Epithelial cell of proximal tubule (primary cell): ENCODE measurements around the gene CASP6. TPM values are rescaled to one million over a fixed set of nuclear protein-coding genes. Genes with fewer than 3 reads are reported as not detected.

Source experiments
- DNase-seq: peaks from one replicate; pipeline ENCODE4 v3.0.0-alpha.2; 2011; ENCODE audit warnings: low read depth
- H3K4me3 ChIP-seq: 2 replicates; pipeline ENCODE4 v1.5.1; 2011; ENCODE audit warnings: low read depth, mild to moderate bottlenecking, low read length
- total RNA-seq: library from RNA; depleted of rRNA; stranded (reverse); fragments of >200 nt; gene quantifications from 2 replicates; pipeline ENCODE4 v1.2.3, GENCODE V29; 2015
- TF ChIP-seq, protein P1 (sequence below): conservative IDR thresholded peaks from 2 replicates; pipeline ENCODE4 v1.5.1; 2012; ENCODE audit warnings: low read depth, mild to moderate bottlenecking, low read length

Gene CASP6
- total RNA-seq, 1 donor from 2014 or later: 59.7 TPM

DNA sequence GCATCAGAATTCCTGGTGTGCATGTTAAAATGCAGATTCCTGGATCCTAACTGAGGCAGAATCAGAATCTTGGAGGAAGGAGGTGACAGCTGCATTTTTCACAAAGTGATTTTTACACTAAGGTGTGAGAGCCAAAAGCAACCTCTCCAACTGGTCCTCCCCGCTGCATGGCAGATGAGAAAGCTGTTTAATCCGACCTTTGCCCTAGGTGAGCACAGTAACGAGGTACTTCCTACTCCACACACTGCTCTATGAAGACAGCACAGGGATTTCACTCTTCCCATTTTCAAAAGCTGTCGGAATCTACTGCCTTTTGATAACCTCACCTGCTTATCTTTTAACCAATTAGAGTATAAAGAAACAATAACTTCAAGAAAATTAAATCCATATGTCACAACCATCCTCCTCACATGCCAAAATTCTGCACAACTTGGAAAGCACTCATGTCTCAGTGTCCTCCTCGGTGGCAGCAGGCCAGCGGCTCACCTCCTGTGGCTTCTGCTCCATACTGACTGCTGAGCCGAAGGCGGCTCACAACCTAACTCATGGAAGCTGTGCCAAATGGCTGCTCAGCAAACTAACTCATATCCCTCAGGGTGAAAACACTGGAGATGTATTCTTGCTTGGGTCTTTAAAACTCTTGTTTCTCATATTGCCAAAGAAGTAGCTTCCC is 3.6 kb downstream of the CASP6 start:
- TF ChIP-seq, protein P1, sequence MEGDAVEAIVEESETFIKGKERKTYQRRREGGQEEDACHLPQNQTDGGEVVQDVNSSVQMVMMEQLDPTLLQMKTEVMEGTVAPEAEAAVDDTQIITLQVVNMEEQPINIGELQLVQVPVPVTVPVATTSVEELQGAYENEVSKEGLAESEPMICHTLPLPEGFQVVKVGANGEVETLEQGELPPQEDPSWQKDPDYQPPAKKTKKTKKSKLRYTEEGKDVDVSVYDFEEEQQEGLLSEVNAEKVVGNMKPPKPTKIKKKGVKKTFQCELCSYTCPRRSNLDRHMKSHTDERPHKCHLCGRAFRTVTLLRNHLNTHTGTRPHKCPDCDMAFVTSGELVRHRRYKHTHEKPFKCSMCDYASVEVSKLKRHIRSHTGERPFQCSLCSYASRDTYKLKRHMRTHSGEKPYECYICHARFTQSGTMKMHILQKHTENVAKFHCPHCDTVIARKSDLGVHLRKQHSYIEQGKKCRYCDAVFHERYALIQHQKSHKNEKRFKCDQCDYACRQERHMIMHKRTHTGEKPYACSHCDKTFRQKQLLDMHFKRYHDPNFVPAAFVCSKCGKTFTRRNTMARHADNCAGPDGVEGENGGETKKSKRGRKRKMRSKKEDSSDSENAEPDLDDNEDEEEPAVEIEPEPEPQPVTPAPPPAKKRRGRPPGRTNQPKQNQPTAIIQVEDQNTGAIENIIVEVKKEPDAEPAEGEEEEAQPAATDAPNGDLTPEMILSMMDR: no peak
- DNase-seq: no peak
- H3K4me3 ChIP-seq: no peak overlapping the region

DNA sequence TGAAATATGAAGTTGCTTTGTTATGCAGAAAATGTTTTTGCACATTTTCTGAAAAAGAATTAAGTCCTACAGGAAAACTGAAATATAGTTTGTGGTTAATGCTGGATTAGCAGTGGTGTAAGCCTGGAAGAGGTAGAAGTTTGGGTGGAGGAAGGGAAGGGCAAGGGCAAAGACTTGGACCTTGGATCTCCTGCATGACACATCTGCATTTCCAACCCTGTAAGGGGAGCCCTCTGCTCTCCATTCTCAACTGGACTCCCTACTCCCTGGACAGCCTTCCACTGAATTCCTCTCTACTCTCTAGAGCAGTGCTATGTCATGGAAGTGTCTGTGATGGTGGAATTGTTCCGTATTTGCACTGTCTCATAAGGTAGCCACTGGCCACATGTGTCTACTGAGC is 4.6 kb downstream of the CASP6 start:
- no peak for DNase-seq
- no peak overlapping the region for H3K4me3 ChIP-seq
- TF ChIP-seq, protein P1: no peak

DNA sequence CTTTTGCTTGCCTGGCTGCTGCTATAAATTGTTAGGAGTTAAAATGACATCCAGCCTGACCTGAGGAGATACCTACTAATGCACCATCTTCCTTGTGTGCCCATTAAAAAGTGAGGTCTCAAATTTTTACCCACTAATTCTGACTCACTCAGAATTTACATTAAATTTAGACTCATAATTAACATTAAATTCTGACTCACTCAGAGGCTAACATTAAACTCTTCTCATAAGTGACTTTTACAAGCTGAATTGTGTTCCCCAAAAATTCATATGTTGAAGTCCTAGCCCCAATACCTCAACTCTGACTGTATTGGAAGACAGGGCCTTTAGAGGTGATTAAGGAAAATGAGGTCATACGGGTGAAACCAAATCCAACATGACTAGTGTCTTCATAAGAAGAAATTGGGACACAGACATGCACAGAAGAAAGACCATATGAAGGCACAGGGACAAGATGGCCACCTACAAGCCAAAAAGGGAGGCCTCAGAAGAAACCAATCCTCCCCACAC is 11.8 kb downstream of the CASP6 start:
- no peak for DNase-seq
- H3K4me3 ChIP-seq: no peak overlapping the region
- TF ChIP-seq, protein P1: no peak

DNA sequence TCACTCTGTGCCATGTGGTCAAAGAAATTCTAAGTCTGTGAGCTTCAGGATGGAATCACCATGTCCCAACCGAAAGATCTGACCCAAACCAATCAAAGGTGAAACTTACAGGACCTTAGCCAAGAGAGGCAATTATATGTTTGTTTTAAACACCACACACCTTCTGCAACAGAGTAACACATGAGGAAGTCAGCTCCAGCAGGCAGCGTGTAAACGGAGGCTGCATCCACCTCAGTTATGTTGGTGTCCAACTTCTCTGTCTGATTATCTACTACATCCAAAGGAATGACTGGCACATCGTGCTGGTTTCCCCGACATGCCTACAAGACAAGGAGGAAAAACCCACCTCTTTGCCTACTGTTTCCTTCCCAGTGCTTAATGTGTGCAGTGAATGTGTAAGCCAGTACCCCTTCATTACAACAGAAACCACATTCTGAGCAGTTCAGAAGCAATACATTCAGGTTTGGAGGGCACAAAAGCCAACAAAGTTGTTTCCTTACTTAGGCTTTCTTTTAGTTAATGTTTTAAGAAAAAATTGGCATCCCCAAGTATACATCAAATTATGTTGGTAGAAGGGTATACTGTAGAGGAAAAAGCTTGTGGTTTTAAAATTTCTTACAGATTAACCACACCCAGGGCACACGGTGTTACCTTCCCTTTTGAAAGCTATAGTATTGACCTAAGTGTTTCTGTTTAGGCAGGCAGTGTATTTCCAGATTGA is 12.4 kb downstream of the CASP6 start:
- TF ChIP-seq, protein P1: no peak
- no peak for DNase-seq
- H3K4me3 ChIP-seq: no peak overlapping the region

DNA sequence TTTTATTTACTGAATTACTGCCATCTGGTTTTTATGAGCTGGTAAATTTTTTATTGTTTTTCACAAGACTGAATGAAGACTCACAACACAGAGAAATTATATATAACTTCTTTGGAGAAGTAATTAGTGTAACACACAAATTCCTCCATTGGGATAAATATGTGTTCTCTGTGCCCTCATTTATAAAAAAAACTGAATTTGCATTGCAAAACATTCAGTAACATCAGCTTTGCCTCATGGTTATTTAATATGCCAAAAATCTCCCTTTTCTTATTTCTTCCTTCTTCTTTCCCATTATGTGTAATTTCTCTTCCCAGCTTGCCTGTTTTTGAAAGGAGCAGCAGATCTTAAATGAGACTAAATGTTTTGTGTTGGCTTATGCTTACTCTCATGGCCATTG is 18.5 kb downstream of the CASP6 start:
- H3K4me3 ChIP-seq: no peak overlapping the region
- TF ChIP-seq, protein P1: no peak
- DNase-seq: no peak

DNA sequence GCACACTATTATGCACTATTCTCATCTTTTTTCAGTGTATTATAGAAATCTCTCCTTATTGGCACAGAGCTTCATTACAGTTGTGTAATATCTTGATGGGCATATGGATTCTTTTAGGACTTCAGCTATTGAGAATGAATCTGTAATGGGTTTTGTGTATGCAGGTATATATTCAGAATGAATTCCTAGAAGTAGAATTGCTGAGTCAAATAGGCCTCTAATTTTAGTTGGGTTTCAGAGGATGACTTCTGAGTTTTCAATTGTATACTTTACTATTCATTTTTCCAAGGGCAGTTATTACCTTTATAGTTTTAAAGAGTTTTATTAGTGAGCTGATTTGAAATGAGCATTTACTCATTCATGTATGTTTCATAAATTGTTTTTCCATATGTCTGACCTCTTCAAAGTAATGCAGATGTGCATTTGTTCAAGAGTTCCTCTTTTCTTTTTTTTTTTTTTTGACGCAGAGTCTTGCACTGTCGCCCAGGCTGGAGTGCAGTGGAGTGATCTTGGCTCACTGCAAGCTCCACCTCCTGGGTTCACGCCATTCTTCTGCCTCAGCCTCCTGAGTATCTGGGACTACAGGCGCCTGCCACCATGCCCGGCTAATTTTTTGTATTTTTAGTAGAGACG is 19.5 kb downstream of the CASP6 start:
- TF ChIP-seq, protein P1: no peak
- DNase-seq: no peak
- no peak overlapping the region for H3K4me3 ChIP-seq
